Measurements from ENCODE around the gene GALNT7.

GALNT7 gene

DNA sequence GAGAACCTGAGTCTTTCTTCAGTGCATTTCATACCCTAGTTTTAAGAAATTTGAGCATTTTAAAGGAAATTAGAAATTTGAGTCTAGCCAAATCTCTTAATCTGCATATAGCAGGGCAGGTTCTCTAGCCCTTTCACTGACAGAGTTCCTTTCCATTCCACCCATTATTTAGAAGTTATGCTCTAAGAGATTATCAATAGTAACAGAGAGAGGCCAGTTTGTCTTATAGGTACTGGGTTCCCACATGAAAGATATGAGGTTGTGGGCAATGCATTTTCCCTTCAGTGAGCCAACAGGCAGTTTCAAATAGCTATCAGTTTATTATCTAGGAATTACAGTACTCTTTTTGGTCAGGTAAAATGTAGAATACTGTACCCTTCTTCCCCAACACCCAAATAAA, 7.3 kb upstream of the GALNT7 start:
- Histone ChIP-seq H3K4ac (ENCODE audit: low read length) (no peak overlapping the region), H2AK5ac (ENCODE audit: low read depth, low read length) (no peak overlapping the region), H3K23ac (ENCODE audit: low read depth, low read length, poor library complexity) (no peak overlapping the region), H2BK15ac (ENCODE audit: low read length) (no peak overlapping the region), H3K4me3 (ENCODE audit: low read length in 2 of 2) (no peak overlapping the region), H2BK5ac (ENCODE audit: low read length) (no peak overlapping the region), H3K4me1 (ENCODE audit: control insufficient read depth in 2 of 2, insufficient read depth in 1 of 2, low read depth in 1 of 2, low read length in 2 of 2) (peaks cover 0 to 3% of the 10 kb centered on the region in 2 donors), H3K4me2 (ENCODE audit: insufficient read depth, low read length, poor library complexity, severe bottlenecking) (no peak overlapping the region), H4K8ac (ENCODE audit: low read depth, low read length) (no peak overlapping the region), H3K27ac (replicated peaks; ENCODE audit: low read length) (no peak overlapping the region), H3K14ac (ENCODE audit: low read length) (no peak overlapping the region), H2AFZ (ENCODE audit: low read length) (no peak overlapping the region), H3K9me3 (replicated peaks in 1 of 2; ENCODE audit: control insufficient read depth in 2 of 2, insufficient read depth in 1 of 2, low read depth in 1 of 2, low read length in 2 of 2) (no peaks in the 10 kb centered on the region), H3K18ac (ENCODE audit: low read length) (no peak overlapping the region), H3K9ac (ENCODE audit: low read depth, low read length, poor library complexity) (no peak overlapping the region), H3K36me3 (replicated peaks in 1 of 2; ENCODE audit: control insufficient read depth in 2 of 2, insufficient read depth in 2 of 2, low read length in 2 of 2) (peaks cover 0 to 4% of the 10 kb centered on the region in 2 donors), H3K79me1 (ENCODE audit: low read depth, low read length) (no peaks in the 10 kb centered on the region), H2BK12ac (ENCODE audit: low read length) (no peak overlapping the region), H4K91ac (ENCODE audit: low read depth, low read length, poor library complexity) (no peak overlapping the region), H2BK120ac (ENCODE audit: low read depth, low read length) (no peak overlapping the region), H3K27me3 (ENCODE audit: control insufficient read depth in 3 of 3, insufficient read depth in 3 of 3, low read depth in 1 of 3, low read length in 3 of 3) (no peaks in the 10 kb centered on the region)
- DNase-seq (ENCODE audit: low spot score): no peak

DNA sequence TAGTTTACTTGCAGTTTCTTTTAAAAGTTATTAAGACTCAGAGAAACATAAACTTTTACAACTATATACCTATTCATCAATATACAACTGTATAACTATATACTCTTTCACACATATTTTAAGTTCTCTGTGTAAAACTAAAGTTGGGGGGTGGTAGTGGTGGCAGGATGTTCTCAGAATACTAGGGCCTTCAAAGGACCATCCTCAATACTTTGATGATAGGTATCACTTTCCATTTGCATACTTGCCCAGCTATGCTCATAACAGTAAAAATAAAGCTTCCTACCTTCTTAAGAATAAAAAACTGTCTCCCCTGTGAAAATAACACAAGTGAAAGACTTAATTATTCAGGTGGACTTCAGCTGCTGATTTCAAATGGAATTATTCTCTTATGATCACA, 2.9 kb upstream of the GALNT7 start:
- no peak overlapping the region for H2BK5ac ChIP-seq (ENCODE audit: low read length)
- H2BK120ac ChIP-seq (ENCODE audit: low read depth, low read length): no peak overlapping the region
- H2BK12ac ChIP-seq (ENCODE audit: low read length): no peak overlapping the region
- peaks cover 0 to 3% of the 10 kb centered on the region in 2 donors for H3K4me1 ChIP-seq (ENCODE audit: control insufficient read depth in 2 of 2, insufficient read depth in 1 of 2, low read depth in 1 of 2, low read length in 2 of 2)
- H3K4me2 ChIP-seq (ENCODE audit: insufficient read depth, low read length, poor library complexity, severe bottlenecking): no peak overlapping the region
- no peak overlapping the region for H4K8ac ChIP-seq (ENCODE audit: low read depth, low read length)
- no peak overlapping the region for H2AK5ac ChIP-seq (ENCODE audit: low read depth, low read length)
- no peak overlapping the region for H3K14ac ChIP-seq (ENCODE audit: low read length)
- H3K9ac ChIP-seq (ENCODE audit: low read depth, low read length, poor library complexity): no peak overlapping the region
- peaks cover 0 to 4% of the 10 kb centered on the region in 2 donors for H3K36me3 ChIP-seq (replicated peaks in 1 of 2; ENCODE audit: control insufficient read depth in 2 of 2, insufficient read depth in 2 of 2, low read length in 2 of 2)
- no peak overlapping the region for H3K18ac ChIP-seq (ENCODE audit: low read length)
- no peak overlapping the region for H3K27ac ChIP-seq (replicated peaks; ENCODE audit: low read length)
- H2AFZ ChIP-seq (ENCODE audit: low read length): no peak overlapping the region
- H3K4me3 ChIP-seq (ENCODE audit: low read length in 2 of 2): no peak overlapping the region
- no peak overlapping the region for H3K23ac ChIP-seq (ENCODE audit: low read depth, low read length, poor library complexity)
- no peaks in the 10 kb centered on the region for H3K9me3 ChIP-seq (replicated peaks in 1 of 2; ENCODE audit: control insufficient read depth in 2 of 2, insufficient read depth in 1 of 2, low read depth in 1 of 2, low read length in 2 of 2)
- DNase-seq (ENCODE audit: low spot score): no peak
- no peaks in the 10 kb centered on the region for H3K27me3 ChIP-seq (ENCODE audit: control insufficient read depth in 3 of 3, insufficient read depth in 3 of 3, low read depth in 1 of 3, low read length in 3 of 3)
- H3K79me1 ChIP-seq (ENCODE audit: low read depth, low read length): peaks cover 4% of the 10 kb centered on the region
- H3K4ac ChIP-seq (ENCODE audit: low read length): no peak overlapping the region
- no peak overlapping the region for H4K91ac ChIP-seq (ENCODE audit: low read depth, low read length, poor library complexity)
- H2BK15ac ChIP-seq (ENCODE audit: low read length): no peak overlapping the region

DNA sequence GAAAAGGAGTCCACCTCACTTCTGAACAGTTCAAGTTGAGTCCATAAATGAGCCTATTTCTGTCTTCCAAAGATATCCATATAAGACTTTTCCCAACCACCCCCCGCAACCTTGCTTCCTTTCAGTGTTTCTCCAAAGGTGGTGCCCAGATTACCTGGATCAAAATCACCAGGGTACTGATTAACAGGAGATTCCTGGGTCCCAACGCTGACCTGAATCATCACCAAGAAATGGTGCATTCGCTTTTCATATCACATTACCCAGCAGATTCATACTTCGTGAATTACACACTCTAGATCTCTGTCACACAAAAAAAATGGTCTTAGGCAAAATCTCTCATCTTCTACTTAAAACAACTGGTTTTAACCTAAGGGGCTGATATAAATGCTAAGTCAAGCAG, 2.1 kb upstream of the GALNT7 start:
- no CpG with 5 or more reads among the region's 4 CpGs for WGBS, 2 donors (ENCODE audit: extremely low coverage in 2 of 2, insufficient read length in 2 of 2, insufficient replicate concordance in 1 of 2)
- Histone ChIP-seq H3K4me2 (ENCODE audit: insufficient read depth, low read length, poor library complexity, severe bottlenecking) (no peak overlapping the region), H3K4ac (ENCODE audit: low read length) (no peak overlapping the region), H2BK120ac (ENCODE audit: low read depth, low read length) (no peak overlapping the region), H2AK5ac (ENCODE audit: low read depth, low read length) (no peak overlapping the region), H2BK12ac (ENCODE audit: low read length) (no peak overlapping the region), H3K18ac (ENCODE audit: low read length) (no peak overlapping the region), H3K9ac (ENCODE audit: low read depth, low read length, poor library complexity) (no peak overlapping the region), H3K23ac (ENCODE audit: low read depth, low read length, poor library complexity) (no peak overlapping the region), H3K36me3 (replicated peaks in 1 of 2; ENCODE audit: control insufficient read depth in 2 of 2, insufficient read depth in 2 of 2, low read length in 2 of 2) (peaks cover 0 to 4% of the 10 kb centered on the region in 2 donors), H3K27me3 (ENCODE audit: control insufficient read depth in 3 of 3, insufficient read depth in 3 of 3, low read depth in 1 of 3, low read length in 3 of 3) (no peaks in the 10 kb centered on the region), H2AFZ (ENCODE audit: low read length) (no peak overlapping the region), H3K4me3 (ENCODE audit: low read length in 2 of 2) (no peak overlapping the region), H4K91ac (ENCODE audit: low read depth, low read length, poor library complexity) (no peak overlapping the region), H2BK5ac (ENCODE audit: low read length) (no peak overlapping the region), H2BK15ac (ENCODE audit: low read length) (no peak overlapping the region), H4K8ac (ENCODE audit: low read depth, low read length) (no peak overlapping the region), H3K4me1 (ENCODE audit: control insufficient read depth in 2 of 2, insufficient read depth in 1 of 2, low read depth in 1 of 2, low read length in 2 of 2) (peaks cover 3 to 6% of the 10 kb centered on the region in 2 donors), H3K27ac (replicated peaks; ENCODE audit: low read length) (no peak overlapping the region), H3K79me1 (ENCODE audit: low read depth, low read length) (peaks cover 4% of the 10 kb centered on the region), H3K14ac (ENCODE audit: low read length) (no peak overlapping the region), H3K9me3 (replicated peaks in 1 of 2; ENCODE audit: control insufficient read depth in 2 of 2, insufficient read depth in 1 of 2, low read depth in 1 of 2, low read length in 2 of 2) (no peaks in the 10 kb centered on the region)
- no peak for DNase-seq (ENCODE audit: low spot score)

DNA sequence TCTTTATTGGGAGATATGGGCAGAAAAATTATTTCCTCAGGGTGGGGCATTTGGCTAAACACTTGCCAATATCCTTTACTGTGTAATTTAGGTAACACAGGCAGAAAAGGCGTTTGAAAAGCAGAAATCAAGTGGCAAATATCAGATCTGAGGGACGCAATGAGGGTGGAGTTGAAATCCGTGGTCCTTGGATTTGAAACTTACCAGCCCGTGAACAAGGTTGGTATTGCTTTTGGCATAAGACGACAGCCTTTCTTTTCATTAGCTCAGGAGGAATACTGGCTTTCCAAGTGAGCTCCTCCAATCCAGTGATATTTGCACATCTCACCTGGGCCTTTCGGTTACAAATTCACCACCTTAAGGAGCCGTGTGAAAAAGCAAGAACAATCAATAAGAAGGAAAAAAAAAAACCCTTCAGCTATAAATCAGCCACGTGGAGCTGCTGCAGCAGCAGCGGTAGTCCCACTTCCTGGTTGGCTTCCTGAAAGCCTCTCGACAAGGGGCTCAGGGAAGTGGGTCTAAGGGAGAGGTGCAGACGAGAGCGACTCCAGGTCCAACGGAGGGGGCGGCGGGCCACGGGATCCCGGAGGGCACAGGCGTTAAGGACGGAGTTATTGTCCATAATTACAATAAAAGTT, 734 bp upstream of the GALNT7 start:
- H3K36me3 ChIP-seq (replicated peaks in 1 of 2; ENCODE audit: control insufficient read depth in 2 of 2, insufficient read depth in 2 of 2, low read length in 2 of 2): peaks cover 0 to 4% of the 10 kb centered on the region in 2 donors
- no peak overlapping the region for H3K23ac ChIP-seq (ENCODE audit: low read depth, low read length, poor library complexity)
- peak overlapping the region; percentile 90 for H3K18ac ChIP-seq (ENCODE audit: low read length)
- no peak overlapping the region for H3K9ac ChIP-seq (ENCODE audit: low read depth, low read length, poor library complexity)
- DNase-seq (ENCODE audit: low spot score): no peak
- H3K27ac ChIP-seq (replicated peaks; ENCODE audit: low read length): peak overlapping the region; percentile 99
- no peak overlapping the region for H2AK5ac ChIP-seq (ENCODE audit: low read depth, low read length)
- peak overlapping the region; percentile 84 for H3K4me2 ChIP-seq (ENCODE audit: insufficient read depth, low read length, poor library complexity, severe bottlenecking)
- H3K4me3 ChIP-seq (ENCODE audit: low read length in 2 of 2): peak overlapping the region; percentile 75 to 93
- WGBS, 2 donors (ENCODE audit: extremely low coverage in 2 of 2, insufficient read length in 2 of 2, insufficient replicate concordance in 1 of 2): no CpG with 5 or more reads among the region's 19 CpGs
- no peak overlapping the region for H3K14ac ChIP-seq (ENCODE audit: low read length)
- peaks cover 3 to 6% of the 10 kb centered on the region in 2 donors for H3K4me1 ChIP-seq (ENCODE audit: control insufficient read depth in 2 of 2, insufficient read depth in 1 of 2, low read depth in 1 of 2, low read length in 2 of 2)
- H4K91ac ChIP-seq (ENCODE audit: low read depth, low read length, poor library complexity): no peak overlapping the region
- H4K8ac ChIP-seq (ENCODE audit: low read depth, low read length): no peak overlapping the region
- H3K4ac ChIP-seq (ENCODE audit: low read length): no peak overlapping the region
- H2BK12ac ChIP-seq (ENCODE audit: low read length): no peak overlapping the region
- peaks cover 0 to 6% of the 10 kb centered on the region in 2 donors for H3K9me3 ChIP-seq (replicated peaks in 1 of 2; ENCODE audit: control insufficient read depth in 2 of 2, insufficient read depth in 1 of 2, low read depth in 1 of 2, low read length in 2 of 2)
- peak overlapping the region; percentile 1 for H2BK15ac ChIP-seq (ENCODE audit: low read length)
- peak overlapping the region; percentile 9 for H2BK120ac ChIP-seq (ENCODE audit: low read depth, low read length)
- no peaks in the 10 kb centered on the region for H3K27me3 ChIP-seq (ENCODE audit: control insufficient read depth in 3 of 3, insufficient read depth in 3 of 3, low read depth in 1 of 3, low read length in 3 of 3)
- peak overlapping the region; percentile 95 for H2BK5ac ChIP-seq (ENCODE audit: low read length)
- H2AFZ ChIP-seq (ENCODE audit: low read length): peak overlapping the region; percentile 97
- H3K79me1 ChIP-seq (ENCODE audit: low read depth, low read length): peaks cover 4% of the 10 kb centered on the region

All from neuronal stem cell (in vitro differentiated cells).